HepG2 (cell line): ENCODE data around the gene IFIT1. TPM values are rescaled to one million over a fixed set of nuclear protein-coding genes. Genes with fewer than 3 reads are reported as not detected.
A peak's percentile ranks its signal among the peaks of the same experiment; 100 is the strongest.

Experiments
- ATAC-seq: fragments of 200-7000 bp; cut with Tn5 transposase; 3 replicates; pipeline ENCODE4 v1.9.1; 2020; ENCODE audit warnings: mild to moderate bottlenecking, moderate library complexity
- BruUV-seq: library from RNA; stranded (reverse); fragments of 400-500 nt; replicated peaks from 2 replicates; lab custom pipeline; 2021; lab: Mats Ljungman, UMichigan
- CTCF ChIA-PET: fragments of 300-600 bp; formaldehyde crosslinking; extraction: SDS; loops from one replicate; lab custom pipeline; 2021; ENCODE audit warnings: low total read pairs, inconsistent platforms, low intra/inter-chr PET ratio; lab: Yijun Ruan, JAX
- POLR2A ChIA-PET: fragments of 350-600 bp; sonication (Branson Sonifier 250); formaldehyde crosslinking; loops from one replicate; lab custom pipeline; 2020; ENCODE audit warnings: antibody characterized with exemption, inconsistent platforms; lab: Yijun Ruan, JAX
- DNase-seq: peaks from one replicate; pipeline ENCODE4 v3.0.0-alpha.2; 2015; ENCODE audit warnings: low spot score
- FAIRE-seq: peaks from 3 replicates; lab custom pipeline; 2011; peaks lifted over from hg19 to GRCh38; lab: Jason Lieb, UNC
- H2AFZ ChIP-seq: one replicate; pipeline ENCODE4 v1.6.1; 2011; ENCODE audit warnings: low read length, inconsistent platforms
- H3K27ac ChIP-seq: fragments of 300-600 bp; 3 replicates; pipeline ENCODE4 v1.8.0; 2011; ENCODE audit warnings: mixed run types, mild to moderate bottlenecking, mixed read lengths, low read length, inconsistent platforms; ENCODE audit not compliant: insufficient read depth; ENCODE audit errors: extremely low read length
- H3K27me3 ChIP-seq, 2 experiments: fragments of 200-600 bp in 1 of 2; 2 replicates in 1 of 2; 3 replicates in 1 of 2; pipeline versions ENCODE4 v1.6.0 to v1.8.0; 2011; ENCODE audit warnings: low read length in 2 of 2, mild to moderate bottlenecking in 2 of 2, moderate library complexity in 2 of 2, inconsistent platforms in 1 of 2; ENCODE audit not compliant: insufficient read depth in 2 of 2, control insufficient read depth in 1 of 2
- H3K36me3 ChIP-seq, 2 experiments: fragments of 200-600 bp in 1 of 2; replicated peaks in 1 of 2; 2 replicates in 1 of 2; 3 replicates in 1 of 2; pipeline versions ENCODE4 v1.5.1 to v1.8.0; 2011; ENCODE audit warnings: low read length in 2 of 2, inconsistent platforms in 1 of 2; ENCODE audit not compliant: insufficient read depth in 2 of 2, control insufficient read depth in 1 of 2
- H3K4me1 ChIP-seq: 2 replicates; pipeline ENCODE4 v1.5.1; 2012; ENCODE audit warnings: low read length, inconsistent platforms; ENCODE audit not compliant: insufficient read depth
- H3K4me2 ChIP-seq: 2 replicates; pipeline ENCODE4 v1.6.0; 2011; ENCODE audit warnings: low read depth, low read length, inconsistent platforms
- H3K4me3 ChIP-seq, 3 experiments: fragments of 200-600 bp in 1 of 3; sonication (generic), shearing (Covaris generic) in 1 of 3; replicated peaks in 1 of 3; 2 replicates each; pipeline ENCODE4 v1.5.1; 2011 to 2016; ENCODE audit warnings: low read length in 3 of 3, inconsistent platforms in 2 of 3, low read depth in 2 of 3, mild to moderate bottlenecking in 2 of 3, control low read depth in 1 of 3, mixed read lengths in 1 of 3; ENCODE audit not compliant: insufficient read depth in 1 of 3
- H3K79me2 ChIP-seq: one replicate; pipeline ENCODE4 v1.6.1; 2011; ENCODE audit warnings: low read length, inconsistent platforms; ENCODE audit not compliant: insufficient read depth
- H3K9ac ChIP-seq: 2 replicates; pipeline ENCODE4 v1.6.0; 2011; ENCODE audit warnings: mild to moderate bottlenecking, low read depth, low read length, inconsistent platforms; ENCODE audit not compliant: insufficient read depth
- H3K9me3 ChIP-seq: 2 replicates; pipeline ENCODE4 v1.5.1; 2012; ENCODE audit warnings: mild to moderate bottlenecking, low read length
- H4K20me1 ChIP-seq: 2 replicates; pipeline ENCODE4 v1.6.0; 2011; ENCODE audit warnings: inconsistent platforms, mild to moderate bottlenecking, low read length, moderate library complexity; ENCODE audit not compliant: insufficient read depth
- HHEX ChIP-seq: IDR thresholded peaks from 2 replicates; pipeline ENCODE4 v1.6.1; 2016; ENCODE audit warnings: control low read depth
- NPAS2 ChIP-seq: sonication (generic); formaldehyde crosslinking; IDR thresholded peaks from 2 replicates; pipeline ENCODE4 v1.8.0; 2022; ENCODE audit warnings: mild to moderate bottlenecking, missing genetic modification reagents, borderline replicate concordance
- PBX3 ChIP-seq: sonication (generic); formaldehyde crosslinking; IDR thresholded peaks from 2 replicates; pipeline ENCODE4 v1.8.1; 2023; ENCODE audit warnings: missing genetic modification reagents, inconsistent platforms, borderline replicate concordance
- RAD21 ChIP-seq: fragments of 450-650 bp; formaldehyde crosslinking; IDR thresholded peaks from 2 replicates; pipeline ENCODE4 v1.5.0; 2020; ENCODE audit warnings: mild to moderate bottlenecking
- RARG ChIP-seq: sonication (generic); formaldehyde crosslinking; IDR thresholded peaks from 2 replicates; pipeline ENCODE4 v1.4.0; 2020; ENCODE audit warnings: low read depth, mild to moderate bottlenecking, missing genetic modification reagents
- RXRB ChIP-seq: IDR thresholded peaks from 2 replicates; pipeline ENCODE4 v1.6.1; 2016; ENCODE audit warnings: borderline replicate concordance, missing genetic modification reagents, missing compliant biosample characterization
- ZFX ChIP-seq: sonication (generic); formaldehyde crosslinking; IDR thresholded peaks from 2 replicates; pipeline ENCODE4 v1.4.0; 2020; ENCODE audit warnings: mild to moderate bottlenecking, low read depth, missing genetic modification reagents, moderate library complexity
- ZNF329 ChIP-seq: sonication (generic); formaldehyde crosslinking; IDR thresholded peaks from 2 replicates; pipeline ENCODE4 v1.9.0; 2021; ENCODE audit warnings: low read depth, mild to moderate bottlenecking, missing genetic modification reagents
- ZNF331 ChIP-seq: sonication (generic); formaldehyde crosslinking; IDR thresholded peaks from 2 replicates; pipeline ENCODE4 v1.4.0; 2020; ENCODE audit warnings: missing genetic modification reagents
- ZNF468 ChIP-seq: sonication (generic); formaldehyde crosslinking; IDR thresholded peaks from 2 replicates; pipeline ENCODE4 v1.8.0; 2022; ENCODE audit warnings: mild to moderate bottlenecking, moderate library complexity, missing genetic modification reagents
- ZNF580 ChIP-seq: IDR thresholded peaks from 2 replicates; pipeline ENCODE4 v1.6.1; 2016; ENCODE audit warnings: low read depth, borderline replicate concordance
- ZNF672 ChIP-seq: sonication (generic); formaldehyde crosslinking; IDR thresholded peaks from 2 replicates; pipeline ENCODE4 v1.8.1; 2022; ENCODE audit warnings: missing genetic modification reagents
- WGBS: methylation state at CpG from one replicate; pipeline ENCODE4 v1.1.6; 2017; ENCODE audit warnings: low lambda C conversion rate; 5-methylcytosine and 5-hydroxymethylcytosine counted together
- in situ Hi-C: cut with HindIII; loops from 2 replicates; pipeline ENCODE4 v1.10.0; 2017; ENCODE audit warnings: low pct_unique_long_range_greater_than_20kb; ENCODE audit not compliant: extremely low pct_ligation_motif_present
- intact Hi-C: fragments of 100-400 bp; cut with micrococcal nuclease; formaldehyde crosslinking; loops from one replicate; pipeline ENCODE4 v1.10.0; 2022; ENCODE audit not compliant: unreplicated experiment
- polyA plus RNA-seq, 8 experiments: library from polyadenylated mRNA; depleted of rRNA in 3 of 8; stranded (reverse) in 7 of 8; unstranded in 1 of 8; fragments of >200 nt; fragmentation: Illumina TruSeq in 4 of 8; extraction: Trizol in 4 of 8; gene quantifications; 2 replicates each; pipeline versions ENCODE4 v1.2.1 to v1.2.3, GENCODE V29; 2011 to 2016; ENCODE audit warnings: low read depth in 4 of 8, missing spikeins in 1 of 8, mixed read lengths in 1 of 8; ENCODE audit not compliant: insufficient read depth in 1 of 8
- total RNA-seq, 5 experiments: library from RNA; depleted of rRNA; stranded (reverse); fragments of >200 nt; fragmentation: Illumina TruSeq; extraction: Trizol; gene quantifications; 2 replicates each; pipeline ENCODE4 v1.2.3, GENCODE V29; 2016; ENCODE audit warnings: low read depth in 1 of 5
- TF ChIP-seq, protein P1 (sequence below): sonication (generic); formaldehyde crosslinking; IDR thresholded peaks from 2 replicates; pipeline ENCODE4; 2020; ENCODE audit warnings: missing genetic modification reagents, mild to moderate bottlenecking, borderline replicate concordance
- TF ChIP-seq, protein P2 (sequence below): sonication (generic); formaldehyde crosslinking; IDR thresholded peaks from 2 replicates; pipeline ENCODE4 v1.8.1; 2023; ENCODE audit warnings: mild to moderate bottlenecking, moderate library complexity, missing genetic modification reagents
- TF ChIP-seq, protein P3 (sequence below): sonication (generic); formaldehyde crosslinking; conservative IDR thresholded peaks from 2 replicates; pipeline ENCODE4 v1.8.0; 2022; ENCODE audit warnings: mild to moderate bottlenecking, moderate library complexity, missing genetic modification reagents

Gene IFIT1
- total and polyA plus RNA-seq, 2 of the 13 experiments (the other 11 are each of a cell fraction or from before 2014, with no cell fraction given): 1.5 to 5.5 TPM

DNA sequence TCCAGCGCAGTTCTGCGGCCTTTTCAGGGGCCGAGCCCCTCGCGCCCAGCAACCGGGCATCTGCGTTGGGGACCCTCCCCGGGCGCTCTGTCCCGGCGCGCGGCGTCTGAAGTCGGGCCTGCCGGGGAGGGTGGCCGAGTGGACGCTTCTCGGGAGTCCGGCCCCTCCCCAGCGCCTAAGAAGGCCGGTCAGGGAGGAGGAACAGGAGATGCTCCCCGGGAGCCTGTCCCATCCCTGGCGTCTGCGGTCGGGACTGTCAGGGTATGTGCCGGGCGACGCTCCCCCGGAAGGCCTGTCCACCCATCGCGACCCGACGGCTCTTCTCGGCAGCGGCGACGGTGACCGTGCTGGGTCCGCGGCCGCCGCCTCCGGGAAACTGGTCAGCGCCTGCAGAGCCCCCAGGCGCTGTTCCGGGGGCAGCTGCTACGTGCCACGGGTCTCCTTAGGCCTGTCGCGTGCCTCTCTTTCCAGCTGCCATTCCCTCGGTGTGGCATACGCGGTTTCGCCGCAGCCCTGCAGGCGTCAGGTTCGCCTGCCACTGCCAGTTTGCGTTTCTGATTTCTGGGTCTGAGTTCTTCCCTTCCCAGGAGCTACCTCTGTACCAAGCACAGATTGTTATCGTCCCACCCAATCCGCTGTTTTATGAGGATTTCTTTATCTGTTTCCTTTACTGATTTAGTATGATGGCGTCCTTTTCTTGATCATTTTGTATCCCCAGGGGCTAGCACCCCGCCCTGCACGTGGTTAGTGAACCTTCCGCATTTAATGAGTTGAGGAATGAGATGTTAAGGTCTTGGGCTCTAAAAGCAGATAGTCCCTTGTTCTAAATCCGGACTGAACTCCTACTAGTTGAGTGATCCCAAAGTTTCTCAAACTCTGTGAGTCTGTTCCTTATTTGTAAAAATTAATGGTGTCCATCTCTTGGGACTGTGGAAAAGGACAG is 22.7 kb downstream of the IFIT1 start:
- Histone ChIP-seq H3K27ac (peak overlapping the region; percentile 63), H3K79me2 (peaks cover 2% of the 10 kb centered on the region), H3K9me3 (no peaks in the 10 kb centered on the region), H2AFZ (peak overlapping the region; percentile 98), H3K4me3 (peak overlapping the region; percentile 74 to 95 (median 83)), H3K27me3 (no peaks in the 10 kb centered on the region; a peak in 1 of 5 replicates), H3K9ac (peak overlapping the region; percentile 77), H4K20me1 (no peaks in the 10 kb centered on the region), H3K4me1 (peaks cover 26% of the 10 kb centered on the region), H3K36me3 (peaks cover 0 to 4% of the 10 kb centered on the region in 2 experiments; a peak in 1 of 5 replicates), H3K4me2 (peak overlapping the region; percentile 80)
- DNase-seq (no peak), FAIRE-seq (no peak), ATAC-seq (peak; percentile 90)
- BruUV-seq: no TSS peak
- intact Hi-C loops: loop anchor here (1.0 kb wide), 1 partner anchor 23 kb away; the partner anchor contains the start of gene IFIT1
- ChIA-PET CTCF (no interaction called here), POLR2A (interaction anchor here (0.6 to 1.3 kb wide), 5 partner anchors 22 to 164 kb away, joined by 3 to 13 read pairs (median 3); partner anchors contain the start of genes IFIT1, IFIT3 and LIPA)
- in situ Hi-C loops: no loop called here
- 8% methylated on average over 22 of the region's 66 CpGs for WGBS
- TF ChIP-seq, protein P1, sequence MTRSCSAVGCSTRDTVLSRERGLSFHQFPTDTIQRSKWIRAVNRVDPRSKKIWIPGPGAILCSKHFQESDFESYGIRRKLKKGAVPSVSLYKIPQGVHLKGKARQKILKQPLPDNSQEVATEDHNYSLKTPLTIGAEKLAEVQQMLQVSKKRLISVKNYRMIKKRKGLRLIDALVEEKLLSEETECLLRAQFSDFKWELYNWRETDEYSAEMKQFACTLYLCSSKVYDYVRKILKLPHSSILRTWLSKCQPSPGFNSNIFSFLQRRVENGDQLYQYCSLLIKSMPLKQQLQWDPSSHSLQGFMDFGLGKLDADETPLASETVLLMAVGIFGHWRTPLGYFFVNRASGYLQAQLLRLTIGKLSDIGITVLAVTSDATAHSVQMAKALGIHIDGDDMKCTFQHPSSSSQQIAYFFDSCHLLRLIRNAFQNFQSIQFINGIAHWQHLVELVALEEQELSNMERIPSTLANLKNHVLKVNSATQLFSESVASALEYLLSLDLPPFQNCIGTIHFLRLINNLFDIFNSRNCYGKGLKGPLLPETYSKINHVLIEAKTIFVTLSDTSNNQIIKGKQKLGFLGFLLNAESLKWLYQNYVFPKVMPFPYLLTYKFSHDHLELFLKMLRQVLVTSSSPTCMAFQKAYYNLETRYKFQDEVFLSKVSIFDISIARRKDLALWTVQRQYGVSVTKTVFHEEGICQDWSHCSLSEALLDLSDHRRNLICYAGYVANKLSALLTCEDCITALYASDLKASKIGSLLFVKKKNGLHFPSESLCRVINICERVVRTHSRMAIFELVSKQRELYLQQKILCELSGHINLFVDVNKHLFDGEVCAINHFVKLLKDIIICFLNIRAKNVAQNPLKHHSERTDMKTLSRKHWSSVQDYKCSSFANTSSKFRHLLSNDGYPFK (CRISPR knock-in tag): peak; percentile 90; the same call in 1 of the 2 replicates
- TF ChIP-seq, protein P2, sequence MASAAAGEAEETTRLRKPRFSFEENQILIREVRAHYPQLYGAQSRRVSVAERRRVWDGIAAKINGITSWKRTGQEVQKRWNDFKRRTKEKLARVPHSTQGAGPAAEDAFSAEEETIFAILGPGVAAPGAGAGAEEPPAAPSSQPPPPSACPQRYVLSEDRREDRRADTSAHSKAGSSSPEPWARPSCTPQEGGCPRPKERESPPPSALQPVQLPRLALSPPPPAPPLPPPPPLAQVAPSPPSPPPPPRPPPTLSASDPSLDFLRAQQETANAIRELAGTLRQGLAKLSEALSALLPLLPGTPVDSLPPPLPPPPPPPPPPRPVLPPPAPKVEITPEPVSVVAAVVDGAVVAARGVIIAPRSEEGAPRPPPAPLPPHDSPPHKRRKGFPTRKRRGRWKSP (CRISPR knock-in tag): peak; percentile 79
- TF ChIP-seq RARG (CRISPR knock-in tag) (no peak), RAD21 (CRISPR knock-in tag) (no peak), ZNF672 (CRISPR knock-in tag) (no peak), ZNF468 (no peak), ZNF329 (no peak), RXRB (CRISPR knock-in tag) (0 out of 2 replicates have a peak, but pooled peaks have one; percentile 9), ZFX (peak; percentile 92), ZNF331 (no peak; the same call in none of the 2 replicates), HHEX (CRISPR knock-in tag) (no peak), ZNF580 (CRISPR knock-in tag) (no peak), PBX3 (no peak), NPAS2 (CRISPR knock-in tag) (no peak)
- TF ChIP-seq, protein P3, sequence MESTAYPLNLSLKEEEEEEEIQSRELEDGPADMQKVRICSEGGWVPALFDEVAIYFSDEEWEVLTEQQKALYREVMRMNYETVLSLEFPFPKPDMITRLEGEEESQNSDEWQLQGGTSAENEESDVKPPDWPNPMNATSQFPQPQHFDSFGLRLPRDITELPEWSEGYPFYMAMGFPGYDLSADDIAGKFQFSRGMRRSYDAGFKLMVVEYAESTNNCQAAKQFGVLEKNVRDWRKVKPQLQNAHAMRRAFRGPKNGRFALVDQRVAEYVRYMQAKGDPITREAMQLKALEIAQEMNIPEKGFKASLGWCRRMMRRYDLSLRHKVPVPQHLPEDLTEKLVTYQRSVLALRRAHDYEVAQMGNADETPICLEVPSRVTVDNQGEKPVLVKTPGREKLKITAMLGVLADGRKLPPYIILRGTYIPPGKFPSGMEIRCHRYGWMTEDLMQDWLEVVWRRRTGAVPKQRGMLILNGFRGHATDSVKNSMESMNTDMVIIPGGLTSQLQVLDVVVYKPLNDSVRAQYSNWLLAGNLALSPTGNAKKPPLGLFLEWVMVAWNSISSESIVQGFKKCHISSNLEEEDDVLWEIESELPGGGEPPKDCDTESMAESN: 0 out of 2 replicates have a peak, but pooled peaks have one; percentile 49
